Endodermal cell (in vitro differentiated cells): ENCODE results near the gene EHD3. TPM values are rescaled to one million over a fixed set of nuclear protein-coding genes. Genes with fewer than 3 reads are reported as not detected.
"Not testable (repeated sequence)": the region's sequence is repeated elsewhere in the genome, so short reads cannot be mapped to it uniquely, and the experiment has no call there.

Experiments used
- DNase-seq: peaks from one replicate; pipeline ENCODE4 v3.0.0-alpha.2; 2017
- H3K27ac ChIP-seq: 2 replicates; pipeline ENCODE4 v1.5.1; 2013; ENCODE audit warnings: mild to moderate bottlenecking, low read depth, low read length, moderate library complexity
- H3K27me3 ChIP-seq: 2 replicates; pipeline ENCODE4 v1.6.1; 2013; ENCODE audit warnings: mild to moderate bottlenecking, low read length, moderate library complexity; ENCODE audit not compliant: insufficient read depth, control insufficient read depth, poor library complexity, severe bottlenecking
- H3K36me3 ChIP-seq: 2 replicates; pipeline ENCODE4 v1.7.0; 2013; ENCODE audit warnings: mild to moderate bottlenecking, low read length, moderate library complexity; ENCODE audit not compliant: control insufficient read depth, insufficient read depth
- H3K4me1 ChIP-seq: one replicate; pipeline ENCODE4 v1.7.0; 2013; ENCODE audit warnings: low read length; ENCODE audit not compliant: control insufficient read depth, insufficient read depth
- H3K4me3 ChIP-seq: 2 replicates; pipeline ENCODE4 v1.5.1; 2013; ENCODE audit warnings: mild to moderate bottlenecking, low read length, moderate library complexity
- H3K9ac ChIP-seq: 2 replicates; pipeline ENCODE4 v1.6.1; 2013; ENCODE audit warnings: mild to moderate bottlenecking, low read length, moderate library complexity; ENCODE audit not compliant: poor library complexity, severe bottlenecking; ENCODE audit errors: extremely low read depth
- H3K9me3 ChIP-seq: 2 replicates; pipeline ENCODE4 v1.6.1; 2013; ENCODE audit warnings: mild to moderate bottlenecking, low read length, moderate library complexity; ENCODE audit not compliant: control insufficient read depth
- H3K27ac Mint-ChIP-seq: 2 replicates; pipeline ENCODE4 v1.8.0; 2020; ENCODE audit warnings: mixed read lengths
- H3K27me3 Mint-ChIP-seq: 2 replicates; pipeline ENCODE4 v1.8.0; 2021; ENCODE audit warnings: mild to moderate bottlenecking, mixed read lengths; ENCODE audit not compliant: insufficient read depth
- H3K36me3 Mint-ChIP-seq: 2 replicates; pipeline ENCODE4 v1.8.0; 2020; ENCODE audit warnings: low read depth, mixed read lengths
- H3K4me1 Mint-ChIP-seq: 2 replicates; pipeline ENCODE4 v1.8.0; 2020; ENCODE audit warnings: mixed read lengths
- H3K4me3 Mint-ChIP-seq: 2 replicates; pipeline ENCODE4 v1.8.0; 2020; ENCODE audit warnings: mild to moderate bottlenecking, moderate library complexity, mixed read lengths
- H3K9me3 Mint-ChIP-seq: 2 replicates; pipeline ENCODE4 v1.8.0; 2020; ENCODE audit warnings: mild to moderate bottlenecking, mixed read lengths
- CTCF ChIP-seq: fragments of 200-600 bp; sonication (generic); conservative IDR thresholded peaks from 2 replicates; pipeline ENCODE4 v1.5.0; 2021; ENCODE audit warnings: antibody characterized with exemption, mild to moderate bottlenecking
- WGBS, 2 experiments: methylation state at CpG; one replicate each; pipeline versions ENCODE4 v1.1.5 to v1.1.7; 2013; ENCODE audit warnings: missing lambda C conversion rate in 2 of 2, mixed read lengths in 1 of 2; ENCODE audit not compliant: insufficient coverage in 1 of 2, insufficient read length in 1 of 2; 5-methylcytosine and 5-hydroxymethylcytosine counted together
- total RNA-seq, 2 donors: library from RNA; stranded (reverse); fragmentation: NEBNext Ultra II Directional in 1 of 2; extraction: Animal tissue kit (Norgen Biotek cat#: 25700) in 1 of 2; gene quantifications; 2 replicates in 1 of 2; 3 replicates in 1 of 2; pipeline ENCODE4 v1.2.1, GENCODE V29; 2021

The EHD3 gene
- total RNA-seq, 2 donors from 2014 or later = 10.7 to 15.5 TPM

GRCh38 chr2:31277621-31278020, 43.7 kb downstream of the EHD3 start:
- DNase-seq = no peak
- no peak overlapping the region for H3K4me3 Mint-ChIP-seq
- H3K4me1 ChIP-seq = no peaks in the 10 kb centered on the region
- no peaks in the 10 kb centered on the region for H3K27me3 ChIP-seq
- no peak overlapping the region for H3K4me3 ChIP-seq
- no peak for TF ChIP-seq CTCF
- H3K36me3 ChIP-seq = no peaks in the 10 kb centered on the region
- H3K9ac ChIP-seq = no peak overlapping the region
- H3K27ac ChIP-seq = no peak overlapping the region
- H3K4me1 Mint-ChIP-seq = no peaks in the 10 kb centered on the region
- H3K27me3 Mint-ChIP-seq = peaks cover 6% of the 10 kb centered on the region
- H3K9me3 Mint-ChIP-seq = no peaks in the 10 kb centered on the region
- WGBS, 2 experiments = 94 to 97% methylated on average over 3 of the region's 4 CpGs
- no peak overlapping the region for H3K27ac Mint-ChIP-seq
- H3K36me3 Mint-ChIP-seq = no peaks in the 10 kb centered on the region
- no peaks in the 10 kb centered on the region for H3K9me3 ChIP-seq

- Histone ChIP-seq H3K27me3 (no peaks in the 10 kb centered on the region), H3K27ac (no peak overlapping the region), H3K4me3 (no peak overlapping the region), H3K9ac (no peak overlapping the region), H3K36me3 (no peaks in the 10 kb centered on the region), H3K4me1 (peaks cover 11% of the 10 kb centered on the region), H3K9me3 (no peaks in the 10 kb centered on the region)
- no peak for TF ChIP-seq CTCF
- Mint-ChIP-seq H3K27me3 (peaks cover 6% of the 10 kb centered on the region), H3K4me3 (no peak overlapping the region), H3K9me3 (no peaks in the 10 kb centered on the region), H3K27ac (no peak overlapping the region), H3K4me1 (peaks cover 24% of the 10 kb centered on the region), H3K36me3 (no peaks in the 10 kb centered on the region)
- DNase-seq = no peak
- 95 to 100% methylated on average over 1 to 2 of the region's 2 CpGs for WGBS, 2 experiments
Observed at GRCh38 chr2:31282634-31283033, 48.7 kb downstream of the EHD3 start.

GRCh38 chr2:31283193-31283919, 49.4 kb downstream of the EHD3 start:
- H3K4me1 ChIP-seq = peaks cover 17% of the 10 kb centered on the region
- H3K4me1 Mint-ChIP-seq = peaks cover 32% of the 10 kb centered on the region
- H3K9ac ChIP-seq, H3K36me3 ChIP-seq, H3K4me3 Mint-ChIP-seq, H3K27ac Mint-ChIP-seq, H3K4me3 ChIP-seq, H3K27me3 Mint-ChIP-seq, H3K27ac ChIP-seq, DNase-seq, H3K27me3 ChIP-seq, H3K9me3 Mint-ChIP-seq, H3K36me3 Mint-ChIP-seq, H3K9me3 ChIP-seq: not testable (repeated sequence)
- 92 to 100% methylated on average over 4 to 7 of the region's 7 CpGs for WGBS, 2 experiments
- TF ChIP-seq CTCF = peak; percentile 45
